ENCODE results near the gene IFI30. TPM values are rescaled to one million over a fixed set of nuclear protein-coding genes. Genes with fewer than 3 reads are reported as not detected.

Gene IFI30
- total RNA-seq, result 2.2 and 2.4 TPM in 2 replicates

DNA sequence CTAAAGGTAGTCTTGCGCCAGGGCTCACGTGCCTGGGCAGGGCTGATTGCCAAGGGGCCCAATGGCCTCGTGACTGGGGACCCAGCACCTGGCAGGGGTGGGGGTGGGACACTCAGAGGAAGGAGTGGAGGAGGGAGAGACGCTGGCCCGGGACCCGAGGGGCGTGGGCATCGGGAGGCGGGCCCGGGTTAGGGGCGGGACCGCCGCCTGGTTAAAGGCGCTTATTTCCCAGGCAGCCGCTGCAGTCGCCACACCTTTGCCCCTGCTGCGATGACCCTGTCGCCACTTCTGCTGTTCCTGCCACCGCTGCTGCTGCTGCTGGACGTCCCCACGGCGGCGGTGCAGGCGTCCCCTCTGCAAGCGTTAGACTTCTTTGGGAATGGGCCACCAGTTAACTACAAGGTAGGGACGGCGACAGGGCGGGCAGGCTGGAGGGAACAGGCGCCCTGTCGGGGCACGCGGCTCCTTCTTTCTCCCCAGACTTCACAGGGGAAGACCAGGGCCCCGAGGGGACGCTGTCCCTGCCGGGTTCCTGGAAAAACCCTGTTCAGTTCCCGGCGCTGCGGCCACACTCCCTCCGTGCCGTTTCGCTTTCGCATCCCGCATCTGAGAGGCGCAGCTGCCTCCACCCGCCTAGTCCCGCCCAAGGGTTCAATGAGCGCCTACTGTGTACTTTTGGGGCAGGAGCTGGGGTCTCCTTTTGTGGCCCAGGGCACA, at the start of gene IFI30:
IFI30 (plus strand) TSS at position 242 of the 717 bp plus-strand sequence; CDS start at position 271, 29 bp downstream.
- no peak for DNase-seq (ENCODE audit: low read depth, low spot score)

DNA sequence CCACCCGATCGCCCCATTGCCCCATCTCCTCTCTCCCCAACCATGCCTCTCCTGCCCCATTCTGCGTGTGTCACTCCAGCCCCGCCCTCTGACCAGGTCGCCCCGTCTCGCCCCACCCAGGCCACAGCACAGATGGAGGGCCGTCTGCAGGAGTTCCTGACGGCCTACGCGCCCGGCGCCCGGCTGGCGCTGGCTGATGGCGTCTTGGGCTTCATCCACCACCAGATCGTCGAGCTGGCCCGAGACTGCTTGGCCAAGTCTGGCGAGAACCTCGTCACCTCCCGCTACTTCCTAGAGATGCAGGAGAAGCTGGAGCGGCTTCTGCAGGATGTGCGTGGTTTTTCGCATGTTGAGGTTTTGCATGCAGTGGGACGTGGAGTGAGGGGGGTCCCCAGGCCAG, 49.8 kb upstream of the IFI30 start:
- no peak for DNase-seq (ENCODE audit: low read depth, low spot score)

- DNase-seq (ENCODE audit: low read depth, low spot score), result no peak
Observed at GRCh38 chr19:18126097-18126496, 47.5 kb upstream of the IFI30 start.

DNA sequence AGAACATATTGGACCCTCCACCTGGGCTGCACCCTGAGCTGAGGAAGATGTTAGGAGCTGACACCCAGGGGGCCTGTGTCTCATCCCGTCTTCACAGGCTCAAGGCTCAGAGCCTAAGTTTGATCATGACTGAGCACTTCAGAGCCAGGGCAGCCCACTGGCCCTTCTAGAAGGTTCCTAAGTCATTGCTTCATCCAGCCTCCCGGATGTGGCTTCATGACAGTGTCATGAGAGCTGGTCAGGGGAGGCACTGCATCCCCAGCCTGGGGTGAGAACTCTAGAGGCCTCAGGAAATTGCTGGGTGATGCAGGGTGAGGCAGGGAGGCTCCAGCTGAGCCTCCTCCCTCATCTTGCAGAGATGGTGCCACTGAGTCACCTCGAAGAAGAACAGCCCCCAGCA, 45.6 kb upstream of the IFI30 start:
- no peak for DNase-seq (ENCODE audit: low read depth, low spot score)

GRCh38 chr19:18128805-18129204, 44.8 kb upstream of the IFI30 start:
- no peak for DNase-seq (ENCODE audit: low read depth, low spot score)

- no peak for DNase-seq (ENCODE audit: low read depth, low spot score)
Observed at GRCh38 chr19:18130523-18131242, 42.9 kb upstream of the IFI30 start.

DNA sequence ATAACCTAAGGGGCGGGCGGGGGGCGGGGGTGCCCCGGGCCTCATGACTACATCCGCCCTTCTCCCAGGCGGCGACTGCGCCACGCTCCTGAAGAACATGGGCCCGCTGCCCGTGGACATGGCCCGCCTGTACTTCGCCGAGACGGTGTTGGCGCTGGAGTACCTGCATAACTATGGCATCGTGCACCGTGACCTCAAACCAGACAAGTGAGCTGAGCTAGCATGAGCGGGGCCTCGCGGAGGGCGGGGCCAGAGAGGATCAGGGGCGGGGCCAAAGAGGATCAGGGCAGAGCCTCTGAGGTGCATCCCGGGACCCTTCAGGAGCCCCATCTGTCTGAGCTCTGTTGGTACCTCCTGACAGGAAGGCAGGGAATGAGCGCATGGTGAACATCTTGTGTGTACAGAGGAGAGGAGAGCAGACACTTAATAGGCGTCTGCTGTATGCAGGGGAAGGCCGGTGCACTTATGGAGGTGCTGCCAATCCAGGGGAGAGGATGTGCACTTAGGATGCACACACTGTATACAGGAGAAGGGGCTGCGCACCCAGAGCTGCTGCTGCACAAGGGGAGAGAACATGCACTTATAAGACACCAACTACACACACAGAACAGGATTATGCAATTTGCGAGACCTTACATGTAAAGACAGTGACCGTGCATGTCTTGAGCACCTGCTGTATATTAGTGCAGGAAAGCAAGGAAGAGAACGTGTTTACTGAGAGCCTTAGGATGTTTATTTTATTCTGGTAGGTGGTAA, 41.6 kb upstream of the IFI30 start:
- no peak for DNase-seq (ENCODE audit: low read depth, low spot score)

GRCh38 chr19:18135712-18136584, 37.7 kb upstream of the IFI30 start:
- DNase-seq (ENCODE audit: low read depth, low spot score), result no peak

DNA sequence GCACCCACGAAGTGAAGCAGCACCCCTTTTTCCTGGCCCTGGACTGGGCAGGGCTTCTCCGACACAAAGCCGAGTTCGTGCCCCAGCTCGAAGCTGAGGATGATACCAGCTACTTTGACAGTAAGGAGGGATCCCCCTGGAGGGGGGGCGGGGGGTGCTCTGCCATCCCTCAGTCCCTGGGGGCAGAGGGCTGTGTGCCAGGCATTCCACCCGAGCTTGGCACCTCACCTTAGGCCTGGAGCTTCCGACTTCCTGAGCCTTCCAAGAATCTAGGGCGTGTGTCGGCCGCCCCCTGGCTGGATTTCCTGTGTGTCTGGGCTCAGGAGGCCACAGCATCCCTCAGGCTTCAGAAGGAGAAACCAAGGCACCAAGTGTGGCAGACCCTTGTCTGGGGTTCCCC, 36.4 kb upstream of the IFI30 start:
- no peak for DNase-seq (ENCODE audit: low read depth, low spot score)

GRCh38 chr19:18137657-18138339, 35.8 kb upstream of the IFI30 start:
- no peak for DNase-seq (ENCODE audit: low read depth, low spot score)

GRCh38 chr19:18140473-18140872, 33.1 kb upstream of the IFI30 start:
- no peak for DNase-seq (ENCODE audit: low read depth, low spot score)

DNA sequence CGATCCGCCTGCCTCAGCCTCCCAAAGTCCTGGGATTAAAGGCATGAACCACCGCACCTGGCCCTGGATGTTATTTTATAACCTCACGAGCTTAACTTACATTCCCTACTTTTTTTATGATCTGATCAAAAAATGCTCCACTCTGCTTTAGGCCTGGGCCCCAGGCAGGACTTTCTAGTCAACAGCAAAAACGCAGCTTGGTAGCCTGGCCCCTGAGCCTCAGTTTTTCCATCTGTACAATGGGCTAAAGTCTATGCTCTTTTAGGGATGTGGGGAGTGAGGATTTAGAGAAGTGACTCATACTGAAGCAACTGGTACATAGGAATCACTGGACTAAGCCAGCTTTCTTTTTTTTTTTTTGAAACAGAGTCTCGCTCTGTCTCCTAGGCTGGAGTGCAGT, 32.6 kb upstream of the IFI30 start:
- no peak for DNase-seq (ENCODE audit: low read depth, low spot score)

DNA sequence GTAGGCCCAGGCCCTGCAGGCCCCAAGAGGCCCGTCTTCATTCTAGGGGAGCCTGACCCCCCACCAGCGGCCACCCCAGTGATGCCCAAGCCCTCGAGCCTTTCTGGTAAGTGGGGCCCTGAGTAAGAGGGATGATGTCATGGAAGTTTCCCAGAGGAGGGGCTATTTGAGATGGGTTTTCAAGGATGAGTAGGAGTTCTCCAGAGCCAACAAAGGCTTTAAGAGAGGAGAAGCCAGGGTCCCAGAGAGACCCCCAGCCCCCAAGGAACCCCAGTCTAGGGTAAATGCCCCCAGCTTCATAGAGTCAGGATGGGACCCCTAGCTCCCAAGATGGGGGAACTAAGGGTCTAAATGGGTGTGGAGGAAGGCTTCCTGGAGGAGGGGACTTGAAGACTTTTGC, 29.7 kb upstream of the IFI30 start:
- DNase-seq (ENCODE audit: low read depth, low spot score), result no peak

DNA sequence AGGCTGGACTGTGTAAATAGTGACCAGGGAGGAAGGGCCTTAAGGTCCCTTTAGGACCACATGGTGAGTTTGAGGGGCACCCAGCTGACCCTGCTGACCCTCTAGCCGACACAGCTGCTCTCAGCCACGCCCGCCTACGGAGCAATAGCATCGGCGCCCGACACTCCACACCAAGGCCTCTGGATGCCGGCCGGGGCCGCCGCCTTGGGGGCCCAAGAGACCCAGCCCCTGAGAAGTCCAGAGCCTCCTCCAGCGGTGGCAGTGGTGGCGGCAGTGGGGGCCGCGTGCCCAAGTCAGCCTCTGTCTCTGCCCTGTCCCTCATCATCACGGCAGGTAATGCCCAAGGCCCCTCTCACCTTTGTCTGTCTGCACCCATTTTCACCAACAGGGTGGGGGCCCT, 29.3 kb upstream of the IFI30 start:
- DNase-seq (ENCODE audit: low read depth, low spot score), result no peak

DNA sequence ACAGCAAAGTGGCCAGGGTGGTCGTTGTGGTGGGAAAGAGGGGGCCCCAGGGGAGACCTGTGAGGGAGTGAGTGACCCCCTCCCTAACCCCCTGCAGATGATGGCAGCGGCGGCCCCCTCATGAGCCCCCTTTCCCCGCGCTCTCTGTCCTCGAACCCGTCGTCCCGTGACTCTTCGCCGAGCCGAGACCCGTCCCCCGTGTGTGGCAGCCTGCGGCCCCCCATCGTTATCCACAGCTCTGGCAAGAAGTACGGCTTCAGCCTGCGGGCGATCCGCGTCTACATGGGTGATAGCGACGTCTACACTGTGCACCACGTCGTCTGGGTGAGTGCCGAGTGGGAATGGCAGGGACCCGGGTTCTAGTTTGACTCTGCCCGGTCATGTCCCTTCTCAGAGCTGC, 28.7 kb upstream of the IFI30 start:
- DNase-seq (ENCODE audit: low read depth, low spot score), result no peak

- DNase-seq (ENCODE audit: low read depth, low spot score), result no peak
Observed at GRCh38 chr19:18145391-18145999, 28.1 kb upstream of the IFI30 start.

DNA sequence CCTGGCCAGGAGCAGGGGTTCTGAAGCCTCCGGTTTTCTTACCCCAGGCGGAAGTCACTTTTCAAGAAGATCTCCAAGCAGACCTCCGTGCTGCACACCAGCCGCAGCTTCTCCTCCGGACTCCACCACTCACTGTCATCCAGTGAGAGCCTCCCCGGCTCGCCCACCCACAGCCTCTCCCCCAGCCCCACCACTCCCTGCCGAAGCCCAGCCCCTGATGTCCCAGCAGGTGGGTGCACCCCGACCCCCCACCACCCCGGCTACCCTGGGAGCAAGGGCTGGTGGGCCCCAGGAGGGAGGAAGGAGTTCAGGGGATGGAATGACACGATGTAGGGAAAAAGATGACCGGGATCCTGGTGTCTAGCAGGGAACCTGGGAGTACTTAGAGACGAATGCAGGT, 26.2 kb upstream of the IFI30 start:
- no peak for DNase-seq (ENCODE audit: low read depth, low spot score)

DNA sequence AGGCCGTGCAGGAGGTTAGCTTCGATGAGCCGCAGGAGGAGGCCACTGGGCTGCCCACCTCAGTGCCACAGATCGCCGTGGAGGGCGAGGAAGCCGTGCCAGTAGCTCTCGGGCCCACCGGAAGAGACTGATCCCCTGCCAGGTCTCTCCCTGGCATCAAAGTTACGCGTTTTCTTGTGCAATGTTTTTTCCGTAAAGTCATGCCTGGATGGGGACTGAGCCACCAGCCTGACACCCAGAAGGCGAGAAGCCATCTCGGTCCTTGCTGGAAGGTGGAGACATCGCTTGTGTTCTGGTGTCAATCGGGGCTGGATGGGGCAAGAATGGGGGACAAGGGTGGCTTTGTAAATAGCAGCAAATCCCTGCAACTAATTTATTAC, 24.0 kb upstream of the IFI30 start:
- DNase-seq (ENCODE audit: low read depth, low spot score), result no peak

DNA sequence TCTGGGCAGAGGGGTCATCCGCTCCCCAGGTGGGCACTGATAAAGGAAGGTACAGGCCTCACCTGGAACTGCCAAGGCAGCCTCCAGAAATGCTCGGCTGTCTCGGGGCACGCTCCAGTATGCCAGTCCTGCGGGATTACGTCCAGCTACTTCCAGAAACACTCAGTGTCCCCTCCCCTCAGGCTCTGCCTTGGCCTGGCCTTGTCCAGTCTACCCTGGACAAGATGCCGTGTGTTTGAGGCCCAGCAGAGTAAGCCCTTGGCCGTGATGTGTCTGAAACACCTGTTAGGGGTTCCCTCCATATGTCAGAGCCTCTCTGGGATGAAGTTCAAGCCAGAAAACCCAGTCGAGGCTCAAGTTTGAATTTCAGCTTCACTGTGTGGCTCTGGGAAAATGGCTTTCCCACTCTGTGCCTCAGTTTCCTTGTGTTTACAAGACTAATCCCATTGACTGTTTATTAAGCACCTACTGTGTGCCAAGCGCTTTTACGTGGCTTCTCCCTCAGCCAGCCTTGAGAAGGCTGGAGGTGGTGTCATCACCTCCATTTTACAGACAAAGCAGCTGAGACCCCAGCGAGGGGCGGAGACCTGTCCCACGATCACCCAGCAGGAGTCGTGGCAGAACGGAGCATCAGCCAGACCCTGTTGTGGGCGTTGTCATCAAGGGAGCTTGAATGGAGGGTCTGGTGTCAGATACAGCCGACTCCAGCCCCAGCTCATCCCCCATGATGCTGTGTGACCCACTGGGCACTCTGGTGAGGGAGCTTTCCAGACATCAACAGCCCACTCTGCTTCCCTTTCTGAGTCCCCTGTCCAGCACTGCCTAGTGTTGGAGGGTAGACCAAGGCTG, 22.6 kb upstream of the IFI30 start:
- DNase-seq (ENCODE audit: low read depth, low spot score), result no peak

- peak; percentile 88 for DNase-seq (ENCODE audit: low read depth, low spot score)
Observed at GRCh38 chr19:18152442-18152816, 21.2 kb upstream of the IFI30 start.

Data from pulmonary artery endothelial cell (primary cell).